Measurements from ENCODE around the gene USF1. TPM values are rescaled to one million over a fixed set of nuclear protein-coding genes. Genes with fewer than 3 reads are reported as not detected.

USF1 gene
- total RNA-seq, 2 experiments from 2014 or later: 60.9 to 83.1 TPM

GRCh38 chr1:161071886-161072371 lies 26.2 kb upstream of the USF1 start:
- TF ChIP-seq EZH2phosphoT487 (IDR thresholded peaks at IDR 0.05; ENCODE audit: borderline replicate concordance, low read depth, low read length): no peak
- peak; percentile 76 for TF ChIP-seq CTCF (conservative IDR thresholded peaks at IDR 0.05; ENCODE audit: low read length)
- Histone ChIP-seq H3K9me2 (ENCODE audit: insufficient read depth, low read length) (no peaks in the 10 kb centered on the region), H3K79me2 (ENCODE audit: insufficient read depth, low read depth, low read length) (peaks cover 28% of the 10 kb centered on the region), H3K4me1 (ENCODE audit: insufficient read depth, low read length, poor library complexity, severe bottlenecking) (peaks cover 26% of the 10 kb centered on the region), H2AFZ (ENCODE audit: low read length) (no peak overlapping the region), H3K9me3 (ENCODE audit: low read length) (no peaks in the 10 kb centered on the region), H3K4me2 (ENCODE audit: low read length) (no peak overlapping the region), H3K27ac (ENCODE audit: low read depth, low read length, poor library complexity, severe bottlenecking) (no peak overlapping the region), H4K20me1 (ENCODE audit: insufficient read depth, low read length) (peaks cover 6% of the 10 kb centered on the region; the same call in 1 of the 2 replicates), H3K36me3 (ENCODE audit: insufficient read depth, low read length) (peaks cover 8% of the 10 kb centered on the region), H3K4me3 (ENCODE audit: low read depth, low read length, poor library complexity, severe bottlenecking) (no peak overlapping the region)
- ChIA-PET CTCF (ENCODE audit: unreplicated experiment) (interaction anchor here (0.8 to 1.1 kb wide), 2 partner anchors 65 to 74 kb away, joined by 3 read pairs; no protein-coding TSS in a partner anchor), POLR2A (interaction anchor here (0.6 to 1.2 kb wide), 3 partner anchors 13 to 1422 kb away, joined by 3 to 5 read pairs (median 4); no protein-coding TSS in a partner anchor)
- peak; percentile 70 for DNase-seq (ENCODE audit: low spot score)
- intact Hi-C loops (cut with micrococcal nuclease; ENCODE audit: unreplicated experiment): loop anchor here (1.0 kb wide), 1 partner anchor 25 kb away; no protein-coding TSS in a partner anchor
- no TSS peak for BruUV-seq (replicated peaks)

- peaks cover 39% of the 10 kb centered on the region for H3K79me2 ChIP-seq (ENCODE audit: insufficient read depth, low read depth, low read length)
- intact Hi-C loops (cut with micrococcal nuclease; ENCODE audit: unreplicated experiment): no loop called here
- no peak overlapping the region for H2AFZ ChIP-seq (ENCODE audit: low read length)
- no peak overlapping the region for H3K4me3 ChIP-seq (ENCODE audit: low read depth, low read length, poor library complexity, severe bottlenecking)
- TF ChIP-seq EZH2phosphoT487 (IDR thresholded peaks at IDR 0.05; ENCODE audit: borderline replicate concordance, low read depth, low read length) (no peak), CTCF (conservative IDR thresholded peaks at IDR 0.05; ENCODE audit: low read length) (no peak)
- no peaks in the 10 kb centered on the region for H3K9me3 ChIP-seq (ENCODE audit: low read length)
- peaks cover 19% of the 10 kb centered on the region for H3K36me3 ChIP-seq (ENCODE audit: insufficient read depth, low read length)
- DNase-seq (ENCODE audit: low spot score): no peak
- ChIA-PET POLR2A (interaction anchor here (0.5 to 3.9 kb wide), 9 partner anchors 14 to 119 kb away, joined by 3 to 42 read pairs (median 6); partner anchors contain the start of genes TSTD1 and USF1), CTCF (ENCODE audit: unreplicated experiment) (interaction anchor here (0.5 to 1.1 kb wide), 2 partner anchors 27 to 73 kb away, joined by 3 read pairs; no protein-coding TSS in a partner anchor)
- H3K4me1 ChIP-seq (ENCODE audit: insufficient read depth, low read length, poor library complexity, severe bottlenecking): peaks cover 30% of the 10 kb centered on the region
- H3K27ac ChIP-seq (ENCODE audit: low read depth, low read length, poor library complexity, severe bottlenecking): no peak overlapping the region
- H3K9me2 ChIP-seq (ENCODE audit: insufficient read depth, low read length): no peaks in the 10 kb centered on the region
- no TSS peak for BruUV-seq (replicated peaks)
- peaks cover 6% of the 10 kb centered on the region; the same call in 1 of the 2 replicates for H4K20me1 ChIP-seq (ENCODE audit: insufficient read depth, low read length)
- peak overlapping the region; percentile 99; the same call in 1 of the 2 replicates for H3K4me2 ChIP-seq (ENCODE audit: low read length)
Measured at GRCh38 chr1:161070761-161071160, 25.0 kb upstream of the USF1 start.
